Uterus (tissue), 2 donors: ENCODE data around the gene PDLIM5.

ENCODE experiments used
- CTCF ChIP-seq, 4 experiments: fragments of 200-600 bp in 2 of 4; fragments of 450-650 bp in 2 of 4; sonication (generic) in 2 of 4; IDR thresholded peaks; one replicate each; pipeline ENCODE4 v1.5.1; 2016 to 2019; ENCODE audit warnings: antibody characterized with exemption in 4 of 4, mild to moderate bottlenecking in 2 of 4, moderate library complexity in 1 of 4
- POLR2A ChIP-seq, 2 donors: fragments of 450-650 bp; IDR thresholded peaks; one replicate each; pipeline ENCODE4 v1.6.1; 2016; ENCODE audit warnings: antibody characterized with exemption in 2 of 2, mild to moderate bottlenecking in 1 of 2, moderate library complexity in 1 of 2

- TF ChIP-seq CTCF (IDR thresholded peaks at IDR 0.05) (no peak), POLR2A (IDR thresholded peaks at IDR 0.05) (no peak)
Observed at GRCh38 chr4:94475050-94475449, 23.3 kb downstream of the PDLIM5 start.
